Left ventricle myocardium inferior (tissue), 1 donor: ENCODE results near the gene GALK1. TPM values are rescaled to one million over a fixed set of nuclear protein-coding genes. Genes with fewer than 3 reads are reported as not detected.
"Not testable (repeated sequence)": the region's sequence is repeated elsewhere in the genome, so short reads cannot be mapped to it uniquely, and the experiment has no call there.

Experiments used
- DNase-seq: peaks from one replicate; pipeline ENCODE4 v3.0.0-alpha.2; 2020
- H3K27ac ChIP-seq: fragments of 200-600 bp; replicated peaks from 2 replicates; pipeline ENCODE4 v1.8.0; 2021
- H3K27me3 ChIP-seq: fragments of 200-600 bp; 2 replicates; pipeline ENCODE4 v1.8.0; 2021; ENCODE audit warnings: low read depth
- H3K36me3 ChIP-seq: fragments of 200-600 bp; 2 replicates; pipeline ENCODE4 v1.8.0; 2021
- H3K4me1 ChIP-seq: fragments of 200-600 bp; 2 replicates; pipeline ENCODE4 v1.8.0; 2021
- H3K4me3 ChIP-seq: fragments of 200-600 bp; 2 replicates; pipeline ENCODE4 v1.8.0; 2021; ENCODE audit warnings: mild to moderate bottlenecking, moderate library complexity
- H3K9me3 ChIP-seq: fragments of 200-600 bp; replicated peaks from 2 replicates; pipeline ENCODE4 v1.8.0; 2021
- intact Hi-C: fragments of 100-400 bp; cut with micrococcal nuclease; formaldehyde crosslinking; loops from one replicate; pipeline ENCODE4 v1.11.0; 2022
- total RNA-seq: library from RNA; stranded (reverse); fragmentation: NEBNext Ultra II Directional; extraction: Animal tissue kit (Norgen Biotek cat#: 25700); gene quantifications from one replicate; pipeline ENCODE4 v1.2.1, GENCODE V29; 2021
- TF ChIP-seq, protein P1 (sequence below): fragments of 200-600 bp; IDR thresholded peaks from 2 replicates; pipeline ENCODE4 v1.8.0; 2021; ENCODE audit warnings: antibody characterized with exemption, mild to moderate bottlenecking, borderline replicate concordance
- donor health status: DM: no; HTN: yes; CAD: no; lungs with severe emphysema.

GALK1 gene
- total RNA-seq, 1 donor from 2014 or later, result 19.1 TPM

DNA sequence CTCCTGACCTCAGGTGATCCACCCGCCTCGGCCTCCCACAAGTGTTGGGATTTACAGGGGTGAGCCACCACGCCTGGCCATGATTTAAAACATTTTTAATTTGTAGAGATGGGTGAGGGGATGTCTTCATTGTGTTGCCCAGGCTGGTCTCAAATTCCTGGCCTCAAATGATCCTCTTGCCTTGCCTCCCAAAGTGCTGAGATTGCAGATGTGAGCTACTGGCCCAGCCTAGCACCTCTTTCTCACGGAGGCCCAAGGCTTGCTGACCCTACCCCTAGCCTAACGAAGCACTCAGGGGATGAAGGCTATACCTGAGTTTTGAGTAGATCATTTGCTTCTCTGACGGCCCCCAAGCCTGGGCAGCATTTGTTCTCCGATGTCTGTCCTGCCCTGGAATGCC, 46.2 kb upstream of the GALK1 start:
- intact Hi-C loops, result no loop called here
- peaks cover 46% of the 10 kb centered on the region for H3K4me1 ChIP-seq
- no peaks in the 10 kb centered on the region for H3K27me3 ChIP-seq
- peaks cover 61% of the 10 kb centered on the region for H3K36me3 ChIP-seq
- no peaks in the 10 kb centered on the region for H3K9me3 ChIP-seq
- DNase-seq, result no peak
- TF ChIP-seq, protein P1, sequence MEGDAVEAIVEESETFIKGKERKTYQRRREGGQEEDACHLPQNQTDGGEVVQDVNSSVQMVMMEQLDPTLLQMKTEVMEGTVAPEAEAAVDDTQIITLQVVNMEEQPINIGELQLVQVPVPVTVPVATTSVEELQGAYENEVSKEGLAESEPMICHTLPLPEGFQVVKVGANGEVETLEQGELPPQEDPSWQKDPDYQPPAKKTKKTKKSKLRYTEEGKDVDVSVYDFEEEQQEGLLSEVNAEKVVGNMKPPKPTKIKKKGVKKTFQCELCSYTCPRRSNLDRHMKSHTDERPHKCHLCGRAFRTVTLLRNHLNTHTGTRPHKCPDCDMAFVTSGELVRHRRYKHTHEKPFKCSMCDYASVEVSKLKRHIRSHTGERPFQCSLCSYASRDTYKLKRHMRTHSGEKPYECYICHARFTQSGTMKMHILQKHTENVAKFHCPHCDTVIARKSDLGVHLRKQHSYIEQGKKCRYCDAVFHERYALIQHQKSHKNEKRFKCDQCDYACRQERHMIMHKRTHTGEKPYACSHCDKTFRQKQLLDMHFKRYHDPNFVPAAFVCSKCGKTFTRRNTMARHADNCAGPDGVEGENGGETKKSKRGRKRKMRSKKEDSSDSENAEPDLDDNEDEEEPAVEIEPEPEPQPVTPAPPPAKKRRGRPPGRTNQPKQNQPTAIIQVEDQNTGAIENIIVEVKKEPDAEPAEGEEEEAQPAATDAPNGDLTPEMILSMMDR, result no peak
- no peak overlapping the region for H3K27ac ChIP-seq
- H3K4me3 ChIP-seq, result no peak overlapping the region

DNA sequence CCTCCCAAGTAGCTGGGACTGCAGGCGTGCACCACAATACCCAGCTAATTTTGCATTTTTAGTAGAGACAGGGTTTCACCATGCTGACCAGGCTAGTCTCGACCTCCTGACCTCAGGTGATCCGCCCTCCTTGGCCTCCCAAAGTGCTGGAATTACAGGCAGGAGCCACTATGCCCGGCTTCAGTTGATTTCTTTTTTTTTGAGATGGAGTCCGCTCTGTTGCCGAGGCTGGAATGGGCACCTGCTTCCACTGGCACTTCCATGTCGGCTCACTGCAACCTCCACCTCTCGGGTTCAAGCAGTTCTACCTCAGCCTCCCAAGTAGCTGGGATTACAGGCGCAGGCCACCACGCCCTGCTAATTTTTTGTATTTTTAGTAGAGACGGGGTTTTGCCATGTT, 45.8 kb upstream of the GALK1 start:
- Histone ChIP-seq H3K27ac (peak overlapping the region; percentile 90), H3K4me1 (peaks cover 46% of the 10 kb centered on the region), H3K36me3 (peaks cover 58% of the 10 kb centered on the region)
- H3K9me3 ChIP-seq, intact Hi-C loops, H3K4me3 ChIP-seq, H3K27me3 ChIP-seq, DNase-seq: not testable (repeated sequence)

DNA sequence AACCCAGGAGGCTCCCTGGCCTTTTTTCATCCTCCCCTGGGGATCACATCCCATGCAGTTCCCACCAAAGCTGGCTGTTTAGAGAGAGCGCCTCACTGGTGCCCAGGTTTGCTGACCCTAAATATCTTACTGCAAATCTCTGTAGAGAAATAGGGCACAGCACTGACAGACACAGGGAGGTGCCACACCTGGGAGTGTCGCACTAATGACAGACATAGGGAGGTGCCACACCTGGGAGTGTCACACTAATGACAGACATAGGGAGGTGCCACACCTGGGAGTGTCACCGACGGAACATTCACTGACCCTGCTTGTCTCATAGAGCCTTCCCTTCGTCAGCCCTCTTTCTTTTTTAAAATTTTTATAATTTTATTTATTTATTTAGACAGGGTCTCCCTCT, 45.2 kb upstream of the GALK1 start:
- Histone ChIP-seq H3K4me3 (peak overlapping the region; percentile 33), H3K36me3 (peaks cover 53% of the 10 kb centered on the region), H3K4me1 (peaks cover 49% of the 10 kb centered on the region), H3K27me3 (no peaks in the 10 kb centered on the region), H3K27ac (peak overlapping the region; percentile 90), H3K9me3 (no peaks in the 10 kb centered on the region)
- no peak for DNase-seq
- intact Hi-C loops, result no loop called here
- TF ChIP-seq, protein P1, result no peak

DNA sequence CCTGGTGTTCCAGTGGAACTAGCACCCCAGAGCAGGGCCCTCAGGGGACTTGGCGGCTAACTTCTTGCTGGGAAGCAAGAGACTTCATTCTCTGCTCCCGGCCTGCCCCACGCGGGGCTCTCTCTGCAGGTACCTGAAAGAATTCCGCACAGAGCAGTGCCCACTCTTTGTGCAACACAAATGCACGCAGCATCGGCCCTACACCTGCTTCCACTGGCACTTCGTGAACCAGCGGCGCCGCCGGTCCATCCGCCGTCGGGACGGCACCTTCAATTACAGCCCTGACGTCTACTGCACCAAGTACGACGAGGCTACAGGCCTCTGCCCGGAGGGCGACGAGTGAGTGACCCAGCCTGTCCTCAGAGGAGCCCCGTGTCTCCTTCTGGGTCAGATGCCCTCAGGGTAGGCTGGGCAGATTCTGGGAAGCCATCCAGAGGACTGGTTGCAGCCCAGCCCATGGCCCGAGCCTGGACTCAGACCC, 44.7 kb upstream of the GALK1 start:
- DNase-seq, result no peak
- TF ChIP-seq, protein P1, result no peak
- peak overlapping the region; percentile 33 for H3K4me3 ChIP-seq
- intact Hi-C loops, result no loop called here
- no peaks in the 10 kb centered on the region for H3K9me3 ChIP-seq
- H3K36me3 ChIP-seq, result peaks cover 48% of the 10 kb centered on the region
- peak overlapping the region; percentile 90 for H3K27ac ChIP-seq
- no peaks in the 10 kb centered on the region for H3K27me3 ChIP-seq
- H3K4me1 ChIP-seq, result peaks cover 49% of the 10 kb centered on the region

DNA sequence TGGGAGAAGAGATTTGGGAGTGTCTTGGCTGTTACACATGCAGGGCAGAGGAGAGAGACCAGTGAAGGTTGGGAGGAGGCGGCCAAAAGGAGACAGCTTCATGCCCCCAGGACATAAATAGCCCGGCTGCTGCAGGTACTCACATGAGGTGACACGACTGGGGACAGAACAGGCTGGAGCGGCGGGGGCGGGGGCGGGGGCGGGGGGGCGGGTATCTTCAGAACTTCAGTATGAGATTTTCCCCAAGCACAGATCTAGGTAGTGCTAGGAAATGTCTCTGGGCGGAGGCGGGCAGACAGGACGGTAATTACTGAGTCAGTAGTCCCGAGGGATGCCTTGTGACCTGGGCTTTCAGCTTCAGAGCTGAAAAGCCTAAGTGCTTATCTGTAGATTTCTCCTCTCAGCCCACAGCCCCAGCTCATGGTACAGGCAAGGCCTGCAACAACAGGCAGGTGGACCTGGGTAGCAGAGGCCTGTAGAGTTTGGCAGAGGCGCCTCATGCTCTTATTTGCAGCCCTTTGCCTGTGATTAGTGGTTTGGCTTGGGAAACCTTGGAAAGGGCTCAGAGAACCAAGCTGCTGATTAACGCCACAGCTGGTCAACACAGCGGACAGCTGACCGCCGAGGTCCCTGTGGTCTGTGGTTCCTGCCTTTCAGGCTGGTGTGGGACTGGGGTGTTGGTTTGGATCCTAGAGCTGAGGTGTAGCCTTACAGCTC, 44.1 kb upstream of the GALK1 start:
- Histone ChIP-seq H3K4me3 (peak overlapping the region; percentile 33), H3K9me3 (no peaks in the 10 kb centered on the region), H3K4me1 (peaks cover 49% of the 10 kb centered on the region), H3K27me3 (no peaks in the 10 kb centered on the region), H3K27ac (peak overlapping the region; percentile 90), H3K36me3 (peaks cover 42% of the 10 kb centered on the region)
- intact Hi-C loops, result no loop called here
- TF ChIP-seq, protein P1, result no peak
- DNase-seq, result peak; percentile 61

DNA sequence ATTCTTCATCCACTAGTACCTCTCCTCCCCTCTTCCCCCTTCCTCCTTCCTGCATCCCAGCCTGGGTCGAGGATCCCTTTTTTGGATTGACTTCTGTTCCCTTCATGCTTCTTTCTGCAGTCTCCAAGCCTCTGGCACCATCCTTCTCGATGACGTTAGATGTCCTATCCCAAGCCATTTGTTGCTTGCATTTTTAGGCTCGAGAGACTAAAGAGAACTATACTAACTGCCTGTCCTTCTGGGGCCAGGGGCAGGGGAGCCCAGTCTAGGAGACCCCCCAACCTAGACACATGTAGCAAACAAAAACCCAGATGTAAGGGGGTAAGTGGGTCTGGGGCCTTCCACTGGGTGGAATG, 43.5 kb upstream of the GALK1 start:
- no peak for DNase-seq
- no peaks in the 10 kb centered on the region for H3K27me3 ChIP-seq
- intact Hi-C loops, result no loop called here
- H3K4me1 ChIP-seq, result peaks cover 49% of the 10 kb centered on the region
- H3K4me3 ChIP-seq, result no peak overlapping the region
- no peaks in the 10 kb centered on the region for H3K9me3 ChIP-seq
- TF ChIP-seq, protein P1, result no peak
- H3K36me3 ChIP-seq, result peaks cover 37% of the 10 kb centered on the region
- peak overlapping the region; percentile 90 for H3K27ac ChIP-seq
